ENCODE results near the gene GDF7. TPM values are rescaled to one million over a fixed set of nuclear protein-coding genes. Genes with fewer than 3 reads are reported as not detected.

Gene GDF7
- total RNA-seq, 1 experiment from 2014 or later, result 0.04 TPM

- Histone ChIP-seq H3K56ac (ENCODE audit: insufficient read length, low read depth, low read length) (no peak overlapping the region), H4K91ac (ENCODE audit: insufficient read length, low read depth, low read length) (no peak overlapping the region), H3K79me1 (ENCODE audit: insufficient read depth, low read depth, low read length, poor library complexity, severe bottlenecking) (no peaks in the 10 kb centered on the region), H4K8ac (replicated peaks; ENCODE audit: insufficient read length, low read depth, low read length) (no peak overlapping the region), H3K27me3 (ENCODE audit: insufficient read depth, low read length) (peaks cover 82% of the 10 kb centered on the region), H4K5ac (ENCODE audit: insufficient read length, low read depth, low read length) (no peak overlapping the region), H4K20me1 (ENCODE audit: control insufficient read depth, insufficient read depth, insufficient read length) (no peaks in the 10 kb centered on the region), H3K4me2 (ENCODE audit: insufficient read depth, insufficient read length, low read length) (peak overlapping the region; percentile 56), H3K23me2 (ENCODE audit: insufficient read length, low read depth, low read length, poor library complexity, severe bottlenecking) (peaks cover 18% of the 10 kb centered on the region), H3K23ac (ENCODE audit: insufficient read length, low read depth, low read length) (no peak overlapping the region), H3K79me2 (ENCODE audit: insufficient read depth, low read length) (no peaks in the 10 kb centered on the region), H3K4ac (ENCODE audit: low read depth, low read length) (no peak overlapping the region), H2BK20ac (ENCODE audit: low read depth, low read length, poor library complexity, severe bottlenecking) (no peak overlapping the region), H3K9ac (ENCODE audit: extremely low read depth, insufficient read length, low read length) (no peak overlapping the region), H2BK12ac (ENCODE audit: insufficient read length, low read depth, low read length) (no peak overlapping the region), H3K9me3 (ENCODE audit: control insufficient read depth, low read depth, low read length) (no peaks in the 10 kb centered on the region), H2BK120ac (ENCODE audit: low read depth, low read length, poor library complexity, severe bottlenecking) (no peak overlapping the region), H3K18ac (ENCODE audit: insufficient read length, low read depth, low read length) (no peak overlapping the region), H2BK5ac (ENCODE audit: insufficient read length, low read length) (no peak overlapping the region), H2AK5ac (ENCODE audit: insufficient read length, low read length) (no peak overlapping the region), H3K4me1 (ENCODE audit: insufficient read depth, low read length) (peaks cover 4% of the 10 kb centered on the region; the same call in 1 of the 2 replicates), H3K14ac (ENCODE audit: insufficient read depth, low read length) (no peak overlapping the region; the same call in 1 of the 2 replicates), H3T11ph (ENCODE audit: low read length) (no peak overlapping the region), H2AFZ (ENCODE audit: low read length) (no peak overlapping the region), H2BK15ac (ENCODE audit: low read depth, low read length) (no peak overlapping the region), H3K27ac (ENCODE audit: insufficient read length, low read depth, low read length) (no peak overlapping the region)
- no CpG with 5 or more reads among the region's 45 CpGs for WGBS (ENCODE audit: extremely low coverage, insufficient read length, low lambda C conversion rate)
- DNase-seq, result peak; percentile 58
- H3K9me3 Mint-ChIP-seq, result peaks cover 2 to 3% of the 10 kb centered on the region in 2 experiments; a peak in 2 of 5 replicates
- H3K4me3 Mint-ChIP-seq, result peak overlapping the region in 1 of 2 experiments; percentile 72; a peak in 3 of 5 replicates
- H3K27me3 Mint-ChIP-seq (ENCODE audit: low read depth), result peaks cover 96% of the 10 kb centered on the region
- no peak overlapping the region for H3K27ac Mint-ChIP-seq
- TF ChIP-seq CTCF (conservative IDR thresholded peaks at IDR 0.05), result no peak
- peaks cover 35 to 67% of the 10 kb centered on the region in 2 experiments for H3K4me1 Mint-ChIP-seq
- H3K36me3 Mint-ChIP-seq (ENCODE audit: insufficient read depth in 1 of 3, low read depth in 3 of 3), result peaks cover 0 to 2% (median 0%) of the 10 kb centered on the region in 3 experiments; a peak in 1 of 7 replicates
Measured at GRCh38 chr2:20669562-20670314, 2.8 kb downstream of the GDF7 start.

Measured in H9 (cell line).